HepG2 (cell line): Measurements from ENCODE around the gene ANXA9. TPM values are rescaled to one million over a fixed set of nuclear protein-coding genes. Genes with fewer than 3 reads are reported as not detected.

Experiments
- ATF4 ChIP-seq, 2 experiments: fragments of 450-650 bp in 1 of 2; sonication (generic) in 1 of 2; formaldehyde crosslinking; IDR thresholded peaks; 2 replicates each; pipeline versions ENCODE4 v1.5.0 to v1.8.0; 2020 to 2022; ENCODE audit warnings: mild to moderate bottlenecking in 1 of 2, missing genetic modification reagents in 1 of 2
- HBP1 ChIP-seq: IDR thresholded peaks from 2 replicates; pipeline ENCODE4 v1.6.1; 2016; ENCODE audit warnings: low read depth, control low read depth
- MAFG ChIP-seq: sonication (generic); formaldehyde crosslinking; IDR thresholded peaks from 2 replicates; pipeline ENCODE4 v1.5.1; 2020; ENCODE audit warnings: mild to moderate bottlenecking, missing genetic modification reagents
- PAF1 ChIP-seq: IDR thresholded peaks from 2 replicates; pipeline ENCODE4 v1.6.1; 2016; ENCODE audit warnings: missing genetic modification reagents, missing compliant biosample characterization
- RFX1 ChIP-seq: fragments of 450-650 bp; IDR thresholded peaks from 2 replicates; pipeline ENCODE4 v1.6.1; 2017
- SRF ChIP-seq: IDR thresholded peaks from 2 replicates; pipeline ENCODE4 v1.6.1; 2011; ENCODE audit warnings: mild to moderate bottlenecking, low read depth, low read length, moderate library complexity
- TFDP2 ChIP-seq: sonication (generic); formaldehyde crosslinking; IDR thresholded peaks from 2 replicates; pipeline ENCODE4 v1.4.0; 2020; ENCODE audit warnings: missing genetic modification reagents
- ZBTB37 ChIP-seq: sonication (generic); formaldehyde crosslinking; IDR thresholded peaks from 2 replicates; pipeline ENCODE4 v1.4.0; 2020; ENCODE audit warnings: mild to moderate bottlenecking, missing genetic modification reagents
- ZBTB4 ChIP-seq: sonication (generic); formaldehyde crosslinking; IDR thresholded peaks from 2 replicates; pipeline ENCODE4 v1.4.0; 2020; ENCODE audit warnings: missing genetic modification reagents, mild to moderate bottlenecking, borderline replicate concordance
- ZBTB7B ChIP-seq: sonication (generic); formaldehyde crosslinking; IDR thresholded peaks from 2 replicates; pipeline ENCODE4 v1.4.0; 2020; ENCODE audit warnings: missing genetic modification reagents
- ZC3H13 ChIP-seq: sonication (generic); formaldehyde crosslinking; IDR thresholded peaks from 2 replicates; pipeline ENCODE4 v1.8.1; 2023; ENCODE audit warnings: mild to moderate bottlenecking, missing genetic modification reagents, moderate library complexity
- ZNF20 ChIP-seq: sonication (generic); formaldehyde crosslinking; IDR thresholded peaks from 2 replicates; pipeline ENCODE4 v1.4.0; 2020; ENCODE audit warnings: mild to moderate bottlenecking, moderate library complexity, missing genetic modification reagents
- ZNF224 ChIP-seq: sonication (generic); formaldehyde crosslinking; IDR thresholded peaks from 2 replicates; pipeline ENCODE4 v1.5.0; 2020; ENCODE audit warnings: mild to moderate bottlenecking, missing genetic modification reagents
- ZNF264 ChIP-seq: sonication (generic); formaldehyde crosslinking; IDR thresholded peaks from 2 replicates; pipeline ENCODE4 v1.4.0; 2020; ENCODE audit warnings: missing genetic modification reagents
- ZNF569 ChIP-seq: sonication (generic); formaldehyde crosslinking; IDR thresholded peaks from 2 replicates; pipeline ENCODE4 v1.5.0; 2020; ENCODE audit warnings: mild to moderate bottlenecking, missing genetic modification reagents, moderate library complexity, borderline replicate concordance
- ZNF598 ChIP-seq: sonication (generic); formaldehyde crosslinking; IDR thresholded peaks from 2 replicates; pipeline ENCODE4 v1.5.1; 2020; ENCODE audit warnings: mild to moderate bottlenecking, missing genetic modification reagents, borderline replicate concordance
- ZNF605 ChIP-seq: sonication (generic); formaldehyde crosslinking; IDR thresholded peaks from 2 replicates; pipeline ENCODE4 v1.8.0; 2022; ENCODE audit warnings: mild to moderate bottlenecking, missing genetic modification reagents
- ZNF770 ChIP-seq: sonication (generic); formaldehyde crosslinking; IDR thresholded peaks from 2 replicates; pipeline ENCODE4 v1.5.0; 2020; ENCODE audit warnings: mild to moderate bottlenecking, missing genetic modification reagents
- polyA plus RNA-seq, 8 experiments: library from polyadenylated mRNA; depleted of rRNA in 3 of 8; stranded (reverse) in 7 of 8; unstranded in 1 of 8; fragments of >200 nt; fragmentation: Illumina TruSeq in 4 of 8; extraction: Trizol in 4 of 8; gene quantifications; 2 replicates each; pipeline versions ENCODE4 v1.2.1 to v1.2.3, GENCODE V29; 2011 to 2016; ENCODE audit warnings: low read depth in 4 of 8, missing spikeins in 1 of 8, mixed read lengths in 1 of 8; ENCODE audit not compliant: insufficient read depth in 1 of 8
- total RNA-seq, 5 experiments: library from RNA; depleted of rRNA; stranded (reverse); fragments of >200 nt; fragmentation: Illumina TruSeq; extraction: Trizol; gene quantifications; 2 replicates each; pipeline ENCODE4 v1.2.3, GENCODE V29; 2016; ENCODE audit warnings: low read depth in 1 of 5

ANXA9 gene
- total and polyA plus RNA-seq, 2 of the 13 experiments (the other 11 are each of a cell fraction or from before 2014, with no cell fraction given): 13.3 to 23.9 TPM

GRCh38 chr1:150971583-150972416, 10.3 kb upstream of the ANXA9 start (continued):
- no peak for TF ChIP-seq ZBTB37 (CRISPR knock-in tag)
- TF ChIP-seq ZNF569 (CRISPR knock-in tag): no peak
- TF ChIP-seq SRF: no peak
- 0 out of 2 replicates have a peak, but pooled peaks have one; percentile 38 for TF ChIP-seq ZBTB4 (CRISPR knock-in tag)
- no peak for TF ChIP-seq ZNF598 (CRISPR knock-in tag)
- no peak for TF ChIP-seq PAF1 (CRISPR knock-in tag)
- TF ChIP-seq ZBTB7B (CRISPR knock-in tag): no peak; the same call in 1 of the 2 replicates
- no peak for TF ChIP-seq ZNF224
- 0 out of 2 replicates have a peak, but pooled peaks have one; percentile 32 for TF ChIP-seq ZNF770 (CRISPR knock-in tag)
- no peak; the same call in 1 of the 2 replicates for TF ChIP-seq ZC3H13
- TF ChIP-seq MAFG (CRISPR knock-in tag): no peak
- TF ChIP-seq TFDP2 (CRISPR knock-in tag): no peak
- TF ChIP-seq HBP1 (CRISPR knock-in tag): peak; percentile 40; the same call in 1 of the 2 replicates
- TF ChIP-seq ZNF605 (CRISPR knock-in tag): no peak
- TF ChIP-seq ATF4 (CRISPR knock-in tag; IDR thresholded peaks at IDR 0.05): no peak
- no peak for TF ChIP-seq ZNF264 (CRISPR knock-in tag)
- no peak for TF ChIP-seq ZNF20 (CRISPR knock-in tag)
- no peak for TF ChIP-seq RFX1
